ENCODE data around the gene ARHGAP21. TPM values are rescaled to one million over a fixed set of nuclear protein-coding genes. Genes with fewer than 3 reads are reported as not detected.

ARHGAP21 gene
- total RNA-seq, 1 experiment from 2014 or later: 65.7 TPM

- DNase-seq (ENCODE audit: low read depth): no peak
Observed at GRCh38 chr10:24542314-24543270, 181.1 kb downstream of the ARHGAP21 start.

- no peak for DNase-seq (ENCODE audit: low read depth)
Observed at GRCh38 chr10:24541239-24541753, 182.4 kb downstream of the ARHGAP21 start.

GRCh38 chr10:24536636-24537035 lies 187.1 kb downstream of the ARHGAP21 start:
- no peak for DNase-seq (ENCODE audit: low read depth)

- DNase-seq (ENCODE audit: low read depth): no peak
Observed at GRCh38 chr10:24533981-24534380, 189.7 kb downstream of the ARHGAP21 start.

Other genes with a start within 250 kb of the ARHGAP21 start
- 1.6 and 2.2 TPM in 2 replicates for gene PRTFDC1, start 228.7 kb upstream of the ARHGAP21 start, total RNA-seq (2014; rRNA removed)

Data from LHCN-M2 (cell line).